DOHH2 (cell line): ENCODE data around the gene RARG.

Source experiments
- EZH2phosphoT487 ChIP-seq: fragments of 200-600 bp; sonication (generic); IDR thresholded peaks from 2 replicates; pipeline ENCODE4 v1.6.1; 2017; ENCODE audit warnings: borderline replicate concordance, mild to moderate bottlenecking, antibody characterized with exemption, low read length, moderate library complexity, mixed read lengths
- TF ChIP-seq, protein P1 (sequence below): fragments of 200-600 bp; sonication (generic); IDR thresholded peaks from one replicate; pipeline ENCODE4 v1.5.1; 2014; ENCODE audit warnings: antibody characterized with exemption, mild to moderate bottlenecking, low read depth, low read length; ENCODE audit not compliant: poor library complexity, severe bottlenecking

DNA sequence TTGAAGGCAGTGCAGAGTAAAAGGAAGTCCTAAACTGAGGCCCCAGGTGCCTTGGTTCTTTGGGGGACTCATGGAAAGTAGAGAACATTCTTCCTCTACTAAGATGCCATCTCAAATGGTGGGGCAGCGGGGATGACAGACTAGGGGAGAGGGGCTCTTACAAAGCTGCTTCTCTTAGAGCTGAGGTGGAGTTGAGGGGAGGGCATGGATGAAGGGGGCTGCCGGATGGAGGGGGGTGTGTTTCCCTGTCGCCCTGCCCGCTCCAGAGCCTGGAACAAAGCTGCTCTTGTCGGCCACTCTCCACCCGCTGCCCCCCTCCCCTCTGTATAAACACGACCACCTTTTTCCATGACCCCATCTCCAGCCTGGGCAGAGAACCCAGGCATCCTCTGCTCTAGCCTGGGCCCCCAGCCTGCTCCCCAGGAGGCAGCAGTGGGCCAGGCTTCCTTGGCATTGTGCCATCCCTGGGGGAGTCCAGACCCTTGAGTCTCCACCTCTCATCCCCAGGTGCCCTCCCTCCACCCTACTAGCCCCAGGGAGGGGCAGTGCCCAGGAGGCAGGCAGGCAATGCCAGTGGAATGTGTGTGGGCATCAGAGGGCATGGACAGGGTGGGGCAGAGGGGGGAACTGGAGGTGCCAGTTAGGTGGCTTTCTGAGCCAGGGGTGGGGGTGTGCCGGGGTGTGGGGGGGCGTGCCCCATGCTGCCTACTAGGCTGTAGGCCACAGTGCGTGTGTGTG is 1.7 kb downstream of the RARG start:
- TF ChIP-seq, protein P1, sequence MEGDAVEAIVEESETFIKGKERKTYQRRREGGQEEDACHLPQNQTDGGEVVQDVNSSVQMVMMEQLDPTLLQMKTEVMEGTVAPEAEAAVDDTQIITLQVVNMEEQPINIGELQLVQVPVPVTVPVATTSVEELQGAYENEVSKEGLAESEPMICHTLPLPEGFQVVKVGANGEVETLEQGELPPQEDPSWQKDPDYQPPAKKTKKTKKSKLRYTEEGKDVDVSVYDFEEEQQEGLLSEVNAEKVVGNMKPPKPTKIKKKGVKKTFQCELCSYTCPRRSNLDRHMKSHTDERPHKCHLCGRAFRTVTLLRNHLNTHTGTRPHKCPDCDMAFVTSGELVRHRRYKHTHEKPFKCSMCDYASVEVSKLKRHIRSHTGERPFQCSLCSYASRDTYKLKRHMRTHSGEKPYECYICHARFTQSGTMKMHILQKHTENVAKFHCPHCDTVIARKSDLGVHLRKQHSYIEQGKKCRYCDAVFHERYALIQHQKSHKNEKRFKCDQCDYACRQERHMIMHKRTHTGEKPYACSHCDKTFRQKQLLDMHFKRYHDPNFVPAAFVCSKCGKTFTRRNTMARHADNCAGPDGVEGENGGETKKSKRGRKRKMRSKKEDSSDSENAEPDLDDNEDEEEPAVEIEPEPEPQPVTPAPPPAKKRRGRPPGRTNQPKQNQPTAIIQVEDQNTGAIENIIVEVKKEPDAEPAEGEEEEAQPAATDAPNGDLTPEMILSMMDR, result no peak
- no peak for TF ChIP-seq EZH2phosphoT487
